Mesothelial cell of epicardium (in vitro differentiated cells): Measurements from ENCODE around the gene CRHR1. TPM values are rescaled to one million over a fixed set of nuclear protein-coding genes. Genes with fewer than 3 reads are reported as not detected.

Experiments
- DNase-seq, 2 experiments: peaks; one replicate each; pipeline ENCODE4 v3.0.0; 2021; ENCODE audit warnings: low spot score in 2 of 2; ENCODE audit not compliant: unreplicated experiment in 2 of 2
- H3K27ac Mint-ChIP-seq: 2 replicates; pipeline ENCODE4 v1.8.0; 2021; ENCODE audit warnings: mixed read lengths
- H3K27me3 Mint-ChIP-seq: 2 replicates; pipeline ENCODE4 v1.8.0; 2021; ENCODE audit warnings: low read depth, mixed read lengths
- H3K36me3 Mint-ChIP-seq: 2 replicates; pipeline ENCODE4 v1.8.0; 2021; ENCODE audit warnings: mixed read lengths
- H3K4me1 Mint-ChIP-seq: 2 replicates; pipeline ENCODE4 v1.8.0; 2021; ENCODE audit warnings: mixed read lengths
- H3K4me3 Mint-ChIP-seq: 2 replicates; pipeline ENCODE4 v1.8.0; 2021; ENCODE audit warnings: mild to moderate bottlenecking, moderate library complexity, mixed read lengths
- H3K9me3 Mint-ChIP-seq: 2 replicates; pipeline ENCODE4 v1.8.0; 2021; ENCODE audit warnings: mixed read lengths
- total RNA-seq: library from RNA; stranded (reverse); gene quantifications from 3 replicates; pipeline ENCODE4 v1.2.1, GENCODE V29; 2021
- TF ChIP-seq, protein P1 (sequence below): fragments of 200-600 bp; sonication (generic); IDR thresholded peaks from one replicate; pipeline ENCODE4 v1.5.0; 2021; ENCODE audit warnings: antibody characterized with exemption; ENCODE audit not compliant: unreplicated experiment

The CRHR1 gene
- total RNA-seq, 1 donor from 2014 or later, result 0.36 TPM

DNA sequence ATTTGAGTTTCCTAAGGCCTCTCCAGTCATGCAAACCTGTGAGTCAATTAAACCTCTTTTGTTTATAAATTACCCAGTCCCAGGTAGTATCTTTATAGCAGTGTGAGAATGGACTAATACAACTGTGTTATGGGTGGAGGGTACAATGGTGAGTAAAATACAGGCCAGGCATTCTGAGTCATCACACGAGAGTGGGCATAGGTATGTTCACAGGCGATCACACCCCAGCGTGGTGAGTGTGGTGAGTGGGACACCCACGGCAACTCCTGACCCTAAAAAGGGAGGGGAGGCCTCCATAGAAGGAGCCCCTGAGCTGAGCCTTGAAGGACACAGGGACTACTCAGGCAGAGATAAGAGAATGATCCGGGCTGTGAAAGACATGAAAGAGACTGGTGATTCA, 87.6 kb downstream of the CRHR1 start:
- DNase-seq, result no peak
- TF ChIP-seq, protein P1, sequence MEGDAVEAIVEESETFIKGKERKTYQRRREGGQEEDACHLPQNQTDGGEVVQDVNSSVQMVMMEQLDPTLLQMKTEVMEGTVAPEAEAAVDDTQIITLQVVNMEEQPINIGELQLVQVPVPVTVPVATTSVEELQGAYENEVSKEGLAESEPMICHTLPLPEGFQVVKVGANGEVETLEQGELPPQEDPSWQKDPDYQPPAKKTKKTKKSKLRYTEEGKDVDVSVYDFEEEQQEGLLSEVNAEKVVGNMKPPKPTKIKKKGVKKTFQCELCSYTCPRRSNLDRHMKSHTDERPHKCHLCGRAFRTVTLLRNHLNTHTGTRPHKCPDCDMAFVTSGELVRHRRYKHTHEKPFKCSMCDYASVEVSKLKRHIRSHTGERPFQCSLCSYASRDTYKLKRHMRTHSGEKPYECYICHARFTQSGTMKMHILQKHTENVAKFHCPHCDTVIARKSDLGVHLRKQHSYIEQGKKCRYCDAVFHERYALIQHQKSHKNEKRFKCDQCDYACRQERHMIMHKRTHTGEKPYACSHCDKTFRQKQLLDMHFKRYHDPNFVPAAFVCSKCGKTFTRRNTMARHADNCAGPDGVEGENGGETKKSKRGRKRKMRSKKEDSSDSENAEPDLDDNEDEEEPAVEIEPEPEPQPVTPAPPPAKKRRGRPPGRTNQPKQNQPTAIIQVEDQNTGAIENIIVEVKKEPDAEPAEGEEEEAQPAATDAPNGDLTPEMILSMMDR, result no peak
- H3K9me3 Mint-ChIP-seq, result no peaks in the 10 kb centered on the region
- peaks cover 18% of the 10 kb centered on the region for H3K27me3 Mint-ChIP-seq
- no peaks in the 10 kb centered on the region for H3K36me3 Mint-ChIP-seq
- H3K4me1 Mint-ChIP-seq, result peaks cover 8% of the 10 kb centered on the region
- no peak overlapping the region for H3K4me3 Mint-ChIP-seq
- no peak overlapping the region for H3K27ac Mint-ChIP-seq

DNA sequence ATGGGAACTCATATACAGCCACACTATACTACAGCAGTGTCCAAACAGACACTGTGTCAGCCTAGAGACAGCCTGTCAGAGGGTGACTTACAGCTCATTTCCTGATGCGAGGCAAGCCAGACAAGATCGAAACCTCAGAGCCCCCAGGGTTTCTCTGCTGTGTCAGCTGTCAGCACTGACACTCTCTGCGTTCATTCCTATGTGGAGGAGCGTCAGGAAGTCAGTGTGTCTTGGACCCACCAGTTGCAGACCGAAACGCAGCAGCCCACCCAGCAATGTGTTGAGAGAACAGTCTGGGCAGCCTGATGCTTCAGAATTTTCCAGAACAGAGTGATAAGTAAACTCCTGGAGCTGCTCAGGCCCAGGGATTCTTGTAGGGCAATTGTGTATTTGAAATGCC, 89.6 kb downstream of the CRHR1 start:
- Mint-ChIP-seq H3K9me3 (no peaks in the 10 kb centered on the region), H3K36me3 (no peaks in the 10 kb centered on the region), H3K27ac (no peak overlapping the region), H3K4me1 (peaks cover 8% of the 10 kb centered on the region), H3K27me3 (peaks cover 26% of the 10 kb centered on the region), H3K4me3 (no peak overlapping the region)
- TF ChIP-seq, protein P1, result no peak
- DNase-seq, result no peak

GRCh38 chr17:45874151-45874550, 90.0 kb downstream of the CRHR1 start:
- no peak overlapping the region for H3K27ac Mint-ChIP-seq
- H3K4me1 Mint-ChIP-seq, result peaks cover 8% of the 10 kb centered on the region
- H3K4me3 Mint-ChIP-seq, result no peak overlapping the region
- H3K9me3 Mint-ChIP-seq, result no peaks in the 10 kb centered on the region
- TF ChIP-seq, protein P1, result no peak
- peaks cover 26% of the 10 kb centered on the region for H3K27me3 Mint-ChIP-seq
- H3K36me3 Mint-ChIP-seq, result no peaks in the 10 kb centered on the region
- no peak for DNase-seq

DNA sequence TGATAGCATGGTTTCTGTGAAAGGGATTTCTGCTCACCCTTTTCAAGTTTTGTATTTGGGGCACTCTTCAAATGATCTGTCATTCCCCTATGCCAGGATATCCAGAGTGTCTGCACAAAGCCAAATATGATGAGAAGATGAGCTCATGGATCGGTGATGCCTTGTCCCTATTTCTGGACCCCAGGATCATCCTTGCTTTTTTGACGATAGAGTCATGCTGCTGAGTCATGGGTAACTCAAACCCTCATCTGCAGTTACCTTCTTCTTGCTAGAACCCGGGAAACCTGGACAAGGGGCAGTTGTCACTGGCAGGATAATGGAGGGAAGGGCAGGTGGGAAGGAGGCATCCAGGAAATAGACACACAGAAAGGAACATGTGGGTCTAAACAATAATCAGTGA, 92.4 kb downstream of the CRHR1 start:
- H3K27ac Mint-ChIP-seq, result no peak overlapping the region
- H3K4me1 Mint-ChIP-seq, result peaks cover 4% of the 10 kb centered on the region
- H3K36me3 Mint-ChIP-seq, result no peaks in the 10 kb centered on the region
- peaks cover 40% of the 10 kb centered on the region for H3K27me3 Mint-ChIP-seq
- TF ChIP-seq, protein P1, result no peak
- no peak overlapping the region for H3K4me3 Mint-ChIP-seq
- H3K9me3 Mint-ChIP-seq, result no peaks in the 10 kb centered on the region
- no peak for DNase-seq

GRCh38 chr17:45877467-45877866, 93.3 kb downstream of the CRHR1 start:
- no peak for DNase-seq
- Mint-ChIP-seq H3K27ac (no peak overlapping the region), H3K4me1 (peaks cover 4% of the 10 kb centered on the region), H3K9me3 (no peaks in the 10 kb centered on the region), H3K4me3 (no peak overlapping the region), H3K36me3 (no peaks in the 10 kb centered on the region), H3K27me3 (peaks cover 46% of the 10 kb centered on the region)
- TF ChIP-seq, protein P1, result no peak

DNA sequence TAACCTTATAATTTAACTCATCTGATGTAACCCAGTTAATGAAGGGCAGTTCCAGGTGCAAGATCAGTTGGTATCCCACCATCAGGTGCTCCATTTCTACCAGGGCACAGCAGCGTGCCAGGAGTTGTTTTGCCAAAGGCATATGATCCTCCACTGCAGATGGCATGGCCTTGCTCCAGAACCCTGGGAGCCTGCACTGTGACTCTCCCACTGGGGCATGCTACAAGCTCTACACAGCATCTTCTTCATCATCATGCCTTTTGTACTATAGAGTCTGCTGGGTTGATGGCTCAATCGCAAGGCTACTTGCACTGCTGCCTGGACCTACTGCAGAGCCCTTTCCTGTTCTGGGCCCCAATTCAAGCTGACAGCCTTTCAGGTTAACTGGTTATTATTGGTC, 98.9 kb downstream of the CRHR1 start:
- H3K36me3 Mint-ChIP-seq, result no peaks in the 10 kb centered on the region
- H3K27ac Mint-ChIP-seq, result no peak overlapping the region
- H3K4me3 Mint-ChIP-seq, result no peak overlapping the region
- DNase-seq, result no peak
- no peaks in the 10 kb centered on the region for H3K9me3 Mint-ChIP-seq
- H3K4me1 Mint-ChIP-seq, result no peaks in the 10 kb centered on the region
- TF ChIP-seq, protein P1, result no peak
- H3K27me3 Mint-ChIP-seq, result peaks cover 55% of the 10 kb centered on the region
